Kidney (tissue), 14 donors: ENCODE measurements around the gene SPATA18. TPM values are rescaled to one million over a fixed set of nuclear protein-coding genes. Genes with fewer than 3 reads are reported as not detected.

Source experiments
- DNase-seq, 5 donors: peaks; one replicate each; pipeline ENCODE4 v3.0.0-alpha.2; 2013 to 2020
- FAIRE-seq: peaks from 2 replicates; lab custom pipeline; 2012; peaks lifted over from hg19 to GRCh38; lab: Jason Lieb, UNC
- H3K27ac ChIP-seq, 2 donors: one replicate each; pipeline ENCODE4 v1.7.0; 2013; ENCODE audit warnings: low read depth in 2 of 2, low read length in 2 of 2, inconsistent platforms in 1 of 2
- H3K27me3 ChIP-seq: one replicate; pipeline ENCODE4 v1.7.1; 2013; ENCODE audit warnings: low read length, inconsistent platforms; ENCODE audit not compliant: control insufficient read depth, insufficient read depth
- H3K36me3 ChIP-seq, 3 donors: one replicate each; pipeline versions ENCODE4 v1.7.0 to v1.7.1; 2013; ENCODE audit warnings: low read length in 3 of 3, control low read depth in 1 of 3, inconsistent platforms in 1 of 3; ENCODE audit not compliant: insufficient read depth in 3 of 3, control insufficient read depth in 2 of 3
- H3K4me1 ChIP-seq, 3 donors: one replicate each; pipeline versions ENCODE4 v1.7.0 to v1.7.1; 2013; ENCODE audit warnings: low read length in 3 of 3, inconsistent platforms in 1 of 3, low read depth in 1 of 3; ENCODE audit not compliant: control insufficient read depth in 2 of 3, insufficient read depth in 2 of 3
- H3K4me3 ChIP-seq, 3 donors: one replicate each; pipeline versions ENCODE4 v1.7.0 to v1.8.1; 2013; ENCODE audit warnings: low read length in 3 of 3, control low read depth in 1 of 3, inconsistent platforms in 1 of 3
- H3K9ac ChIP-seq, 3 donors: one replicate each; pipeline versions ENCODE4 v1.7.0 to v1.7.1; 2013; ENCODE audit warnings: low read length in 3 of 3, control low read depth in 1 of 3, inconsistent platforms in 1 of 3
- H3K9me3 ChIP-seq, 3 donors: one replicate each; pipeline versions ENCODE4 v1.7.0 to v1.7.1; 2013; ENCODE audit warnings: low read length in 3 of 3, control low read depth in 1 of 3, inconsistent platforms in 1 of 3; ENCODE audit not compliant: control insufficient read depth in 2 of 3, insufficient read depth in 1 of 3
- intact Hi-C: fragments of 100-400 bp; cut with DNase I; formaldehyde crosslinking; loops from one replicate; pipeline ENCODE4 v1.11.1; 2022
- polyA plus RNA-seq: library from polyadenylated mRNA; stranded (reverse); fragments of 350-450 nt; fragmentation: Illumina TruSeq; extraction: RNeasy Lipid Tissue Mini Kit (QIAGEN cat#74804); gene quantifications from one replicate; pipeline ENCODE4 v1.2.3, GENCODE V29; 2014; ENCODE audit warnings: low read depth, low replicate concordance; ENCODE audit not compliant: insufficient read depth
- total RNA-seq: library from RNA; stranded (reverse); fragmentation: NEBNext Ultra II Directional; extraction: Animal tissue kit (Norgen Biotek cat#: 25700); gene quantifications from one replicate; pipeline ENCODE4 v1.2.1, GENCODE V29; 2021
- TF ChIP-seq, protein P1 (sequence below): IDR thresholded peaks from 3 replicates; pipeline ENCODE4 v1.5.1; 2012; ENCODE audit warnings: mild to moderate bottlenecking, moderate library complexity, borderline replicate concordance; ENCODE audit not compliant: insufficient read depth; ENCODE audit errors: extremely low read depth
- donor health status: control.
- donor health status: control.
- donor health status: control.
- donor health status: control.
- donor health status: control.
- donor health status: DM: yes; HTN: yes; CAD: no.
- donor health status: Normal renal cell carcinoma (clear cell type).

The SPATA18 gene
- total and polyA plus RNA-seq, 2 donors from 2014 or later = 5.9 to 11.6 TPM

DNA sequence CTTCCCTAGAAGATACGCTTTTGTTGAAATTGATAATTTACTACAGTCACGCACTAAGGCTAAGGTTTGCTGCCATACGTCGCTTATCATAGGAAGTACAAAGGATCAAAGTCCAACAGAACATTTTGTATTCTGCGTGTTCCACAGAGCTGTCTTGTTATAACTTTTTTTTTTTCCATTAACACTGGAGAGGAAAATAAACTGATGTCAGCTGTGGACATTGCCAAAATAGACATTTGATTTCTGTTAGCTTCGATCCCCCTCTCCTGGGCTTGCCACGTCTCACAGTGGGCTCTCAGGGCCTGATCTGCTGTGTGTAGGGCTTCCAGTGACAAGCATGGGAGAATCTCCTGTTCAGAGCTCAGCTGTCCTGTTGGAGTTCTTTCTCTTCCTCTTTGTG, 93.3 kb downstream of the SPATA18 start:
- Histone ChIP-seq H3K4me3 (no peak overlapping the region), H3K9me3 (peaks cover 0 to 3% (median 0%) of the 10 kb centered on the region in 3 donors), H3K9ac (no peak overlapping the region), H3K4me1 (no peaks in the 10 kb centered on the region), H3K27ac (no peak overlapping the region), H3K36me3 (no peaks in the 10 kb centered on the region), H3K27me3 (no peaks in the 10 kb centered on the region)
- FAIRE-seq = no peak
- TF ChIP-seq, protein P1, sequence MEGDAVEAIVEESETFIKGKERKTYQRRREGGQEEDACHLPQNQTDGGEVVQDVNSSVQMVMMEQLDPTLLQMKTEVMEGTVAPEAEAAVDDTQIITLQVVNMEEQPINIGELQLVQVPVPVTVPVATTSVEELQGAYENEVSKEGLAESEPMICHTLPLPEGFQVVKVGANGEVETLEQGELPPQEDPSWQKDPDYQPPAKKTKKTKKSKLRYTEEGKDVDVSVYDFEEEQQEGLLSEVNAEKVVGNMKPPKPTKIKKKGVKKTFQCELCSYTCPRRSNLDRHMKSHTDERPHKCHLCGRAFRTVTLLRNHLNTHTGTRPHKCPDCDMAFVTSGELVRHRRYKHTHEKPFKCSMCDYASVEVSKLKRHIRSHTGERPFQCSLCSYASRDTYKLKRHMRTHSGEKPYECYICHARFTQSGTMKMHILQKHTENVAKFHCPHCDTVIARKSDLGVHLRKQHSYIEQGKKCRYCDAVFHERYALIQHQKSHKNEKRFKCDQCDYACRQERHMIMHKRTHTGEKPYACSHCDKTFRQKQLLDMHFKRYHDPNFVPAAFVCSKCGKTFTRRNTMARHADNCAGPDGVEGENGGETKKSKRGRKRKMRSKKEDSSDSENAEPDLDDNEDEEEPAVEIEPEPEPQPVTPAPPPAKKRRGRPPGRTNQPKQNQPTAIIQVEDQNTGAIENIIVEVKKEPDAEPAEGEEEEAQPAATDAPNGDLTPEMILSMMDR = no peak
- intact Hi-C loops = no loop called here
- peak in 2 of 5 donors; percentile 2 to 24 for DNase-seq

Other genes starting within 250 kb of the SPATA18 start
- gene DCUN1D4, start 208.2 kb upstream of the SPATA18 start, total RNA-seq = 50.7 TPM
- 17.0 TPM for gene DCUN1D4, start 208.2 kb upstream of the SPATA18 start, polyA plus RNA-seq
- gene LRRC66, start 30.9 kb upstream of the SPATA18 start, total RNA-seq = 0.44 TPM
- 0.45 TPM for gene LRRC66, start 30.9 kb upstream of the SPATA18 start, polyA plus RNA-seq
- 43.9 TPM for gene SGCB, start 13.0 kb upstream of the SPATA18 start, total RNA-seq
- gene SGCB, start 13.0 kb upstream of the SPATA18 start, polyA plus RNA-seq = 30.7 TPM